ENCODE results near the gene LTA.

GRCh38 chr6:31615748-31616147, 43.7 kb downstream of the LTA start:
- TF ChIP-seq POLR2A (IDR thresholded peaks at IDR 0.05; ENCODE audit: low read depth, low read length) = no peak
- TF ChIP-seq POLR2AphosphoS5 (IDR thresholded peaks at IDR 0.05; ENCODE audit: insufficient read depth, low read depth, low read length) = no peak
- TF ChIP-seq CTCF (IDR thresholded peaks at IDR 0.05; ENCODE audit: extremely low read depth in 1 of 2, insufficient read depth in 1 of 2, low read depth in 1 of 2, low read length in 2 of 2) = no peak
- TF ChIP-seq MAX (IDR thresholded peaks at IDR 0.05; ENCODE audit: insufficient read depth, insufficient read length) = no peak
- no peak for TF ChIP-seq EZH2 (IDR thresholded peaks at IDR 0.05; ENCODE audit: borderline replicate concordance, low read depth, low read length, severe bottlenecking)
- no peak for TF ChIP-seq GATA2 (IDR thresholded peaks at IDR 0.05; ENCODE audit: insufficient read depth, insufficient read length, low read depth, low read length)
- TF ChIP-seq FOS (IDR thresholded peaks at IDR 0.05; ENCODE audit: borderline replicate concordance, insufficient read depth, low read length) = no peak
- TF ChIP-seq MYC (IDR thresholded peaks at IDR 0.05; ENCODE audit: low read depth, low read length) = no peak
